ENCODE data around the gene ZBTB16.

GRCh38 chr11:114053406-114053805 lies 6.1 kb upstream of the ZBTB16 start:
- TF ChIP-seq, protein P1, sequence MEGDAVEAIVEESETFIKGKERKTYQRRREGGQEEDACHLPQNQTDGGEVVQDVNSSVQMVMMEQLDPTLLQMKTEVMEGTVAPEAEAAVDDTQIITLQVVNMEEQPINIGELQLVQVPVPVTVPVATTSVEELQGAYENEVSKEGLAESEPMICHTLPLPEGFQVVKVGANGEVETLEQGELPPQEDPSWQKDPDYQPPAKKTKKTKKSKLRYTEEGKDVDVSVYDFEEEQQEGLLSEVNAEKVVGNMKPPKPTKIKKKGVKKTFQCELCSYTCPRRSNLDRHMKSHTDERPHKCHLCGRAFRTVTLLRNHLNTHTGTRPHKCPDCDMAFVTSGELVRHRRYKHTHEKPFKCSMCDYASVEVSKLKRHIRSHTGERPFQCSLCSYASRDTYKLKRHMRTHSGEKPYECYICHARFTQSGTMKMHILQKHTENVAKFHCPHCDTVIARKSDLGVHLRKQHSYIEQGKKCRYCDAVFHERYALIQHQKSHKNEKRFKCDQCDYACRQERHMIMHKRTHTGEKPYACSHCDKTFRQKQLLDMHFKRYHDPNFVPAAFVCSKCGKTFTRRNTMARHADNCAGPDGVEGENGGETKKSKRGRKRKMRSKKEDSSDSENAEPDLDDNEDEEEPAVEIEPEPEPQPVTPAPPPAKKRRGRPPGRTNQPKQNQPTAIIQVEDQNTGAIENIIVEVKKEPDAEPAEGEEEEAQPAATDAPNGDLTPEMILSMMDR (IDR thresholded peaks at IDR 0.05; ENCODE audit: poor library complexity, severe bottlenecking) = no peak
- TF ChIP-seq TAF1 (IDR thresholded peaks at IDR 0.05; ENCODE audit: low read depth) = no peak
- no peak for TF ChIP-seq MXI1 (conservative IDR thresholded peaks at IDR 0.05; ENCODE audit: poor library complexity, severe bottlenecking)
- TF ChIP-seq POLR2AphosphoS5 (IDR thresholded peaks at IDR 0.05) = no peak
- TF ChIP-seq, protein P2, sequence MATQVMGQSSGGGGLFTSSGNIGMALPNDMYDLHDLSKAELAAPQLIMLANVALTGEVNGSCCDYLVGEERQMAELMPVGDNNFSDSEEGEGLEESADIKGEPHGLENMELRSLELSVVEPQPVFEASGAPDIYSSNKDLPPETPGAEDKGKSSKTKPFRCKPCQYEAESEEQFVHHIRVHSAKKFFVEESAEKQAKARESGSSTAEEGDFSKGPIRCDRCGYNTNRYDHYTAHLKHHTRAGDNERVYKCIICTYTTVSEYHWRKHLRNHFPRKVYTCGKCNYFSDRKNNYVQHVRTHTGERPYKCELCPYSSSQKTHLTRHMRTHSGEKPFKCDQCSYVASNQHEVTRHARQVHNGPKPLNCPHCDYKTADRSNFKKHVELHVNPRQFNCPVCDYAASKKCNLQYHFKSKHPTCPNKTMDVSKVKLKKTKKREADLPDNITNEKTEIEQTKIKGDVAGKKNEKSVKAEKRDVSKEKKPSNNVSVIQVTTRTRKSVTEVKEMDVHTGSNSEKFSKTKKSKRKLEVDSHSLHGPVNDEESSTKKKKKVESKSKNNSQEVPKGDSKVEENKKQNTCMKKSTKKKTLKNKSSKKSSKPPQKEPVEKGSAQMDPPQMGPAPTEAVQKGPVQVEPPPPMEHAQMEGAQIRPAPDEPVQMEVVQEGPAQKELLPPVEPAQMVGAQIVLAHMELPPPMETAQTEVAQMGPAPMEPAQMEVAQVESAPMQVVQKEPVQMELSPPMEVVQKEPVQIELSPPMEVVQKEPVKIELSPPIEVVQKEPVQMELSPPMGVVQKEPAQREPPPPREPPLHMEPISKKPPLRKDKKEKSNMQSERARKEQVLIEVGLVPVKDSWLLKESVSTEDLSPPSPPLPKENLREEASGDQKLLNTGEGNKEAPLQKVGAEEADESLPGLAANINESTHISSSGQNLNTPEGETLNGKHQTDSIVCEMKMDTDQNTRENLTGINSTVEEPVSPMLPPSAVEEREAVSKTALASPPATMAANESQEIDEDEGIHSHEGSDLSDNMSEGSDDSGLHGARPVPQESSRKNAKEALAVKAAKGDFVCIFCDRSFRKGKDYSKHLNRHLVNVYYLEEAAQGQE (IDR thresholded peaks at IDR 0.05; ENCODE audit: borderline replicate concordance) = no peak
- no peak for TF ChIP-seq EZH2 (IDR thresholded peaks at IDR 0.05; ENCODE audit: borderline replicate concordance, insufficient read depth, low read length, poor library complexity, severe bottlenecking)
- TF ChIP-seq RAD21 (conservative IDR thresholded peaks at IDR 0.05) = no peak
- TF ChIP-seq EP300 (conservative IDR thresholded peaks at IDR 0.05; ENCODE audit: poor library complexity, severe bottlenecking) = no peak
